Measurements from ENCODE around the gene SPATA9. TPM values are rescaled to one million over a fixed set of nuclear protein-coding genes. Genes with fewer than 3 reads are reported as not detected.

Gene SPATA9
- total and polyA plus RNA-seq, 9 of the 15 experiments (the other 6 are each of a cell fraction or from before 2014, with no cell fraction given) = 0.16 to 5.5 (median 0.39) TPM; not detected in 3

- TF ChIP-seq ZBTB17 (CRISPR knock-in tag; IDR thresholded peaks at IDR 0.05) (no peak), NR3C1 (CRISPR knock-in tag; IDR thresholded peaks at IDR 0.05) (no peak), HOXB6 (CRISPR knock-in tag; IDR thresholded peaks at IDR 0.05; ENCODE audit: borderline replicate concordance) (no peak), PATZ1 (CRISPR knock-in tag; IDR thresholded peaks at IDR 0.05; ENCODE audit: borderline replicate concordance) (no peak), MEIS2 (IDR thresholded peaks at IDR 0.05; ENCODE audit: partially characterized antibody) (peak; percentile 7), TGIF2 (CRISPR knock-in tag; IDR thresholded peaks at IDR 0.05) (no peak), RBM17 (IDR thresholded peaks at IDR 0.05; ENCODE audit: borderline replicate concordance, low read depth, low read length) (no peak), DACH1 (IDR thresholded peaks at IDR 0.05; ENCODE audit: partially characterized antibody) (no peak), SMARCA5 (IDR thresholded peaks at IDR 0.05) (no peak), HINFP (tag; conservative IDR thresholded peaks at IDR 0.05; ENCODE audit: low read depth) (no peak), CTCFL (IDR thresholded peaks at IDR 0.05; ENCODE audit: borderline replicate concordance, insufficient read depth, low read depth, low read length, poor library complexity, severe bottlenecking) (no peak)
- TF ChIP-seq, protein P1, sequence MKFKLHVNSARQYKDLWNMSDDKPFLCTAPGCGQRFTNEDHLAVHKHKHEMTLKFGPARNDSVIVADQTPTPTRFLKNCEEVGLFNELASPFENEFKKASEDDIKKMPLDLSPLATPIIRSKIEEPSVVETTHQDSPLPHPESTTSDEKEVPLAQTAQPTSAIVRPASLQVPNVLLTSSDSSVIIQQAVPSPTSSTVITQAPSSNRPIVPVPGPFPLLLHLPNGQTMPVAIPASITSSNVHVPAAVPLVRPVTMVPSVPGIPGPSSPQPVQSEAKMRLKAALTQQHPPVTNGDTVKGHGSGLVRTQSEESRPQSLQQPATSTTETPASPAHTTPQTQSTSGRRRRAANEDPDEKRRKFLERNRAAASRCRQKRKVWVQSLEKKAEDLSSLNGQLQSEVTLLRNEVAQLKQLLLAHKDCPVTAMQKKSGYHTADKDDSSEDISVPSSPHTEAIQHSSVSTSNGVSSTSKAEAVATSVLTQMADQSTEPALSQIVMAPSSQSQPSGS (CRISPR knock-in tag; IDR thresholded peaks at IDR 0.05) = no peak
- TF ChIP-seq, protein P2, sequence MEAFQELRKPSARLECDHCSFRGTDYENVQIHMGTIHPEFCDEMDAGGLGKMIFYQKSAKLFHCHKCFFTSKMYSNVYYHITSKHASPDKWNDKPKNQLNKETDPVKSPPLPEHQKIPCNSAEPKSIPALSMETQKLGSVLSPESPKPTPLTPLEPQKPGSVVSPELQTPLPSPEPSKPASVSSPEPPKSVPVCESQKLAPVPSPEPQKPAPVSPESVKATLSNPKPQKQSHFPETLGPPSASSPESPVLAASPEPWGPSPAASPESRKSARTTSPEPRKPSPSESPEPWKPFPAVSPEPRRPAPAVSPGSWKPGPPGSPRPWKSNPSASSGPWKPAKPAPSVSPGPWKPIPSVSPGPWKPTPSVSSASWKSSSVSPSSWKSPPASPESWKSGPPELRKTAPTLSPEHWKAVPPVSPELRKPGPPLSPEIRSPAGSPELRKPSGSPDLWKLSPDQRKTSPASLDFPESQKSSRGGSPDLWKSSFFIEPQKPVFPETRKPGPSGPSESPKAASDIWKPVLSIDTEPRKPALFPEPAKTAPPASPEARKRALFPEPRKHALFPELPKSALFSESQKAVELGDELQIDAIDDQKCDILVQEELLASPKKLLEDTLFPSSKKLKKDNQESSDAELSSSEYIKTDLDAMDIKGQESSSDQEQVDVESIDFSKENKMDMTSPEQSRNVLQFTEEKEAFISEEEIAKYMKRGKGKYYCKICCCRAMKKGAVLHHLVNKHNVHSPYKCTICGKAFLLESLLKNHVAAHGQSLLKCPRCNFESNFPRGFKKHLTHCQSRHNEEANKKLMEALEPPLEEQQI (IDR thresholded peaks at IDR 0.05) = 0 out of 2 replicates have a peak, but pooled peaks have one; percentile 36
- TF ChIP-seq, protein P3, sequence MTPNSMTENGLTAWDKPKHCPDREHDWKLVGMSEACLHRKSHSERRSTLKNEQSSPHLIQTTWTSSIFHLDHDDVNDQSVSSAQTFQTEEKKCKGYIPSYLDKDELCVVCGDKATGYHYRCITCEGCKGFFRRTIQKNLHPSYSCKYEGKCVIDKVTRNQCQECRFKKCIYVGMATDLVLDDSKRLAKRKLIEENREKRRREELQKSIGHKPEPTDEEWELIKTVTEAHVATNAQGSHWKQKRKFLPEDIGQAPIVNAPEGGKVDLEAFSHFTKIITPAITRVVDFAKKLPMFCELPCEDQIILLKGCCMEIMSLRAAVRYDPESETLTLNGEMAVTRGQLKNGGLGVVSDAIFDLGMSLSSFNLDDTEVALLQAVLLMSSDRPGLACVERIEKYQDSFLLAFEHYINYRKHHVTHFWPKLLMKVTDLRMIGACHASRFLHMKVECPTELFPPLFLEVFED (CRISPR knock-in tag; conservative IDR thresholded peaks at IDR 0.05) = no peak
Measured at GRCh38 chr5:95644351-95645042, 38.3 kb downstream of the SPATA9 start (continued).
